ENCODE results near the gene ALDH5A1. TPM values are rescaled to one million over a fixed set of nuclear protein-coding genes. Genes with fewer than 3 reads are reported as not detected.

Gene ALDH5A1
- total and polyA plus RNA-seq, 10 of the 15 experiments (the other 5 are each of a cell fraction or from before 2014, with no cell fraction given): 2.6 to 13.8 (median 9.3) TPM

- Histone ChIP-seq H3K27me3 (replicated peaks in 1 of 2; ENCODE audit: control insufficient read depth in 2 of 2, insufficient read depth in 2 of 2, low read length in 1 of 2) (no peaks in the 10 kb centered on the region), H3K4me3 (no peak overlapping the region), H4K20me1 (ENCODE audit: control insufficient read depth, insufficient read depth) (no peaks in the 10 kb centered on the region), H3K36me3 (ENCODE audit: control insufficient read depth in 2 of 2, insufficient read depth in 2 of 2, low read length in 1 of 2) (no peaks in the 10 kb centered on the region), H3K27ac (ENCODE audit: control insufficient read depth, insufficient read depth) (no peak overlapping the region), H2AFZ (ENCODE audit: control insufficient read depth, low read depth, low read length) (no peak overlapping the region), H3K4me2 (ENCODE audit: control insufficient read depth, insufficient read depth) (no peak overlapping the region), H3K79me2 (ENCODE audit: control insufficient read depth, insufficient read depth, low read length) (no peaks in the 10 kb centered on the region), H3K4me1 (ENCODE audit: control insufficient read depth, insufficient read depth, low read length) (0 out of 2 replicates have a peak, but pooled peaks cover 3% of the 10 kb centered on the region), H3K9ac (ENCODE audit: control insufficient read depth, insufficient read depth, low read length) (no peak overlapping the region), H3K9me3 (replicated peaks; ENCODE audit: control insufficient read depth, insufficient read depth, low read length) (no peaks in the 10 kb centered on the region)
- ATAC-seq: no peak
- ChIA-PET SMC1A (ENCODE audit: uncharacterized antibody, unreplicated experiment) (interaction anchor here (1.0 to 1.1 kb wide), 2 partner anchors 57 to 63 kb away, joined by 3 read pairs; no protein-coding TSS in a partner anchor), POLR2A (no interaction called here), CTCF (interaction anchor here (1.0 kb wide), 1 partner anchor 23 kb away, joined by 3 read pairs; no protein-coding TSS in a partner anchor), RAD21 (ENCODE audit: unreplicated experiment) (no interaction called here)
- no peak for DNase-seq (ENCODE audit: low read depth, low spot score)
- no TSS peak for BruUV-seq (replicated peaks)
- FAIRE-seq: no peak
- in situ Hi-C loops (cut with MboI) (no loop called here), intact Hi-C loops (cut with micrococcal nuclease; ENCODE audit: unreplicated experiment) (no loop called here)
- no peak for TF ChIP-seq BACH1 (IDR thresholded peaks at IDR 0.05; ENCODE audit: borderline replicate concordance)
- no peak for TF ChIP-seq ZNF207 (IDR thresholded peaks at IDR 0.05; ENCODE audit: borderline replicate concordance)
- no peak for TF ChIP-seq IKZF2 (IDR thresholded peaks at IDR 0.05)
- no peak for TF ChIP-seq PAX5 (IDR thresholded peaks at IDR 0.05; ENCODE audit: borderline replicate concordance, low read depth, low read length)
Measured at GRCh38 chr6:24558516-24558915, 63.7 kb downstream of the ALDH5A1 start.

- H4K20me1 ChIP-seq (ENCODE audit: control insufficient read depth, insufficient read depth): no peaks in the 10 kb centered on the region
- FAIRE-seq (no peak), ATAC-seq (no peak), DNase-seq (ENCODE audit: low read depth, low spot score) (no peak)
- H3K9ac ChIP-seq (ENCODE audit: control insufficient read depth, insufficient read depth, low read length): no peak overlapping the region
- no peak overlapping the region for H3K4me3 ChIP-seq
- in situ Hi-C loops (cut with MboI) (no loop called here), intact Hi-C loops (cut with micrococcal nuclease; ENCODE audit: unreplicated experiment) (no loop called here)
- TF ChIP-seq ZBTB40 (IDR thresholded peaks at IDR 0.05; ENCODE audit: borderline replicate concordance) (no peak), ZZZ3 (IDR thresholded peaks at IDR 0.05; ENCODE audit: control insufficient read depth, insufficient read length, low read depth) (no peak), IRF3 (IDR thresholded peaks at IDR 0.05) (no peak), NFXL1 (IDR thresholded peaks at IDR 0.05; ENCODE audit: borderline replicate concordance) (no peak), SUPT20H (IDR thresholded peaks at IDR 0.05; ENCODE audit: borderline replicate concordance, control insufficient read depth, low read depth, low read length) (no peak)
- H3K9me3 ChIP-seq (replicated peaks; ENCODE audit: control insufficient read depth, insufficient read depth, low read length): no peaks in the 10 kb centered on the region
- H3K27me3 ChIP-seq (replicated peaks in 1 of 2; ENCODE audit: control insufficient read depth in 2 of 2, insufficient read depth in 2 of 2, low read length in 1 of 2): no peaks in the 10 kb centered on the region
- RAD21 ChIA-PET (ENCODE audit: unreplicated experiment): interaction anchor here (2.1 kb wide), 1 partner anchor 69 kb away, joined by 7 read pairs; the partner anchor contains the start of gene ALDH5A1
- H2AFZ ChIP-seq (ENCODE audit: control insufficient read depth, low read depth, low read length): no peak overlapping the region
- SMC1A ChIA-PET (ENCODE audit: uncharacterized antibody, unreplicated experiment): interaction anchor here (1.1 to 2.4 kb wide), 3 partner anchors 17 to 81 kb away, joined by 4 to 7 read pairs (median 6); no protein-coding TSS in a partner anchor
- no peak overlapping the region for H3K4me2 ChIP-seq (ENCODE audit: control insufficient read depth, insufficient read depth)
- H3K79me2 ChIP-seq (ENCODE audit: control insufficient read depth, insufficient read depth, low read length): no peaks in the 10 kb centered on the region
- no peaks in the 10 kb centered on the region for H3K4me1 ChIP-seq (ENCODE audit: control insufficient read depth, insufficient read depth, low read length)
- H3K36me3 ChIP-seq (ENCODE audit: control insufficient read depth in 2 of 2, insufficient read depth in 2 of 2, low read length in 1 of 2): no peaks in the 10 kb centered on the region
- CTCF ChIA-PET: interaction anchor here (0.9 to 1.5 kb wide), 7 partner anchors 17 to 281 kb away, joined by 3 to 11 read pairs (median 3); no protein-coding TSS in a partner anchor
- no peak overlapping the region for H3K27ac ChIP-seq (ENCODE audit: control insufficient read depth, insufficient read depth)
- WGBS (ENCODE audit: insufficient coverage, insufficient replicate concordance, low lambda C conversion rate, missing lambda C conversion rate): 61% methylated on average over 10 of the region's 10 CpGs
- BruUV-seq (replicated peaks): no TSS peak
- POLR2A ChIA-PET: no interaction called here
Measured at GRCh38 chr6:24564081-24564480, 69.3 kb downstream of the ALDH5A1 start.
